Measurements from ENCODE around the gene KIAA1755. TPM values are rescaled to one million over a fixed set of nuclear protein-coding genes. Genes with fewer than 3 reads are reported as not detected.

Gene KIAA1755
- total RNA-seq, 1 donor from 2014 or later, result 6.0 TPM

DNA sequence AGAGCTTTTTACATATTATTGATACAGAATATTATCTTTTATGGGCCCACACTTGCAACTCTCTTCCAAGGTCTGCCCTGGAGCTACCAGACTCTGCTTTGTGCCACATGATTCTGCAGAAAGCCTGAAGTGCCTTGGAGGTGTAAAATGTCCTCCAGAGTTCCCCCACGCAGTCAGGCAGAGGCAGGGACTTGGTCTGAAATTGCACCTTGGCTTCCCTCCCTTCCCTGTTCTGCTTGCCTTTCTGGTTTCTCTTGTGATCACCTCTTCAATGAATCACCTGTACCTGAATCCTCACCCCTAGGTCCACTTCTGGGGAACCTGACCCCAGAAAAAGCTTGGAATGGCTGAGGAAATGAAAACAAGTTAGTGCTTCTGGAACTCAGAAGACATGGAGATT is 52.4 kb downstream of the KIAA1755 start:
- DNase-seq (ENCODE audit: extremely low read depth, low read depth, low spot score), result no peak

DNA sequence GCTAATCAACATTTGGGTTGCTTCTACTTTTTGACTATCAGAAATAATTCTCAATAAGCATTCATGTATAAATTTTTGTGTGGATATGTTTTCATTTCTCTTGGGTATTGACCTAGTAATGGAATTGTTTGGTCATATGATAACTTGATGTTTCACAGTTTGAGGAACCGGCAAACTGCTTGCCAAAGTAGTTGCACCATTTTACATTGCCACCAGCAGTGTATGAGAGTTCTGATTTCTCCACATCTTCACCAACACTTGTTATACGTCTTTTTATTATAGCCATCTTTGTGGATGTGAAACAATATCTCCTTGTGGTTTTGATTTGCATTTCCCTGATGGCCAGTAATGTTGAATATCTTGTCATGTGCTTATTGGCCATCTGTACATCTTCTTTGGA is 52.9 kb downstream of the KIAA1755 start:
- DNase-seq (ENCODE audit: extremely low read depth, low read depth, low spot score), result no peak

DNA sequence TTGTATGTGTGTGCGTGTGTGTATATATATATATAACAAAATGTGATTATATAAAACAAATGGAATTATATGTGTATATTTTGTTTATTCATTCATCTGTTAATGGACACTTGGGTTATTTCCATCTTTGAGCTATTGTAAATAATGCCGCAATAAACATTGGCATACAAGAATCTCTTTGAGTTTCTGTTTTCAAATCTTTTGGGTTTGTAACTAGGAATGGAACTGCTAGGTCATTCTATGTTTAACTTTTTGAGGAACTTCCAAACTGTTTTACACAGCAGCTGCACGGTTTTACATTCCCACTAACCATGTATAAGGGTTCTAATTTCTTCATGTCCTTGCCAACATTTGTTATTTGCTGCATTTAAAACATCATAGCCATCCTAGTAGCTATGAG is 55.5 kb downstream of the KIAA1755 start:
- no peak for DNase-seq (ENCODE audit: extremely low read depth, low read depth, low spot score)

DNA sequence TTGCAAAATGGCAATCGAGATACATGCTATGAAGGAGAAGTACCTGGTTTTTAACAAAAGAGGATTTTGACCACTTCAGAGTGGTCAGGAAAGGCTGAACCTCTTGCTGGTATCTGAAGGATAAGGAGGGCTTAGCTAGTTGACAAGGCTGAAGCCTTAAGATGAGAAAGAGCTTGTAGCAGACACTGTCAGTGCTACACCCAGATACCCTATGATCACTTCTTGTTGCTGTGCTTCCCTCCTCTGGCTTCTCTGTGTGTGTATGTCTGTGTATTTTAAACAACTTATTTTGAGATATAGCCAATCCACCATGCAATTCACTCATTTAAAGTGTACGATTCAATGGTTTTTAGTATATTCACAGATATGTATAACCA is 56.6 kb downstream of the KIAA1755 start:
- DNase-seq (ENCODE audit: extremely low read depth, low read depth, low spot score), result no peak

DNA sequence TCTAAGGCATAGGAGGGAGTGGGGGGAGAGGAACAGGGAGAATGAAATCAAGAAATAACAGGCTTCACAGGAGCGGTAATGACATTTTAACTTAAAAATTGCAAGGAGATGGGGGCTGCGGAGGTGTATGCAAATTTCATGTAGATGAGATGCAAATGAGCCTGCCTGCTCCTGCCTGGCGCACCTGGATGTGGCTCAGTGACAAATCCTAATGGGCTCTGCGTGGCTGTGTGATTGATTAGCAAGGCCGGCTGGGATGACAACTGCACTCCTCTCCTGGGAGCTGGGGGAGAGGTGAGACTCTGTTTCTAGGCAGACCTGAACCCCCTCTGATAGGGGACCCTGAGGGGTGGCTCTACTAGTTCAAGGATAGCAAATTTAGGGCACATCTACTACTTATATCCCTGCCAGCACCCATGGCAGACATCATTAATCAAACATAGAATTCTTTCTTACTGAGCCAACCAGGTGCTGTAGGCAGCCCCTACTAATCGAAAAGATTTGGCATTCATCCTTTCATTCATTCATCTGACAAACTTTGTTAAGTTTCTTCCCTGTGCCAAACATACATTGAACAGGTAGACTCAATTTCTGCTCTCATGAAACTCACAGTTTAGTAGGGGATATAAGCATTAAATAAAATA is 57.1 kb downstream of the KIAA1755 start:
- no peak for DNase-seq (ENCODE audit: extremely low read depth, low read depth, low spot score)

DNA sequence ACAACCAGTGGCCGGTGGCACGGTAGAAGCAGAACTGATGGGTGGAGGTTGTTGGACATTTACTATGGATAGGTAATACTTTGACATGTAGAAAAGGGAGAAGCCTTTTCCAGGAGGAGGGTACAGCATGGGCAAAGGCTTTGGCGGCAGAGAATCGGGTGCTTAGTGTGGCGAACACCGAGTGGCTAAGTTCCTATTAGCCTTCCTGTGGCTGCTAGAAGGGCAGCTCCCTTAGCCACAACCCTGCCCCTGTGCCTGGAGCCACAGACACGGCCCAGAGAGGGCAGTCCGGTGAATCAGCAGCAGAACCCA is 57.6 kb downstream of the KIAA1755 start:
- no peak for DNase-seq (ENCODE audit: extremely low read depth, low read depth, low spot score)

DNA sequence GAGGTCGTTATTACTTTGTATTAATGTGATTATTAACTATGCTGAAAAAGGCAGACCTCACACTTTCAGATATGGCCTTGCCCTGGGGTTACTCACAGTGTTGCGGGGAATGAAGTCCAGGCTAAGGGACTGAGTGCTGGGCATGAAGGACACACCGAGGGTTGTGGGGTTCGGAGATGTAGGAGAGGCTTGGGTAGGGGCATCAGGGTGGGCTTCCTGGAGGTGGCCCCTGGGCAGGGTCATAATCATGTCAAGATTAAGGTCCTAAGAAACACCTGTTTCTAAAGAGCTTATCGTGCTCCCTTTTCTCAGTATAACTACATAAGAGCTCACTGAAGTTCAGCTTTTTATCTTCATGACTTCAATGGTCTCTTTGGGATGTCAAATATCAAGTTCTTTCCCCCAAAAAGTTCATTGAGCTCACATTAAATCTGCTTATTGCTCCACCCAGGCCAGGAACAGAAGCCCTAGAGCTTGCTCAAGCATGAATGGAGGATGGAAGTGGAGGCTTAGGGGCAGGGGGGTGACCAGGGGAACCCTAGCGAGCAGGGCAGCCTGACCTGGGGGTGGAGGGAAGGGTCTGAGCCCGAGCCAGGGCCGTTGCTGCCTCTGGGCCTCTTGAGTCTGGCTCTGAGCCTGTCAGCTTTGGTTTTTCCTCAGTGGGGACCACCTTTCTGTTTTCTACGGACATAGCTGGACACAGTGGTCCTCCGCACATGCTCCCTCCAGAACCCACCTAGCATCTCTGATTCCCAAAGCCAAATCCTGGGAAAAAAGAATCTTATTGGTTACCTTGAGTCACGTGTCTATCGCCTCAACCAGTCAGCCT is 58.2 kb downstream of the KIAA1755 start:
- no peak for DNase-seq (ENCODE audit: extremely low read depth, low read depth, low spot score)

DNA sequence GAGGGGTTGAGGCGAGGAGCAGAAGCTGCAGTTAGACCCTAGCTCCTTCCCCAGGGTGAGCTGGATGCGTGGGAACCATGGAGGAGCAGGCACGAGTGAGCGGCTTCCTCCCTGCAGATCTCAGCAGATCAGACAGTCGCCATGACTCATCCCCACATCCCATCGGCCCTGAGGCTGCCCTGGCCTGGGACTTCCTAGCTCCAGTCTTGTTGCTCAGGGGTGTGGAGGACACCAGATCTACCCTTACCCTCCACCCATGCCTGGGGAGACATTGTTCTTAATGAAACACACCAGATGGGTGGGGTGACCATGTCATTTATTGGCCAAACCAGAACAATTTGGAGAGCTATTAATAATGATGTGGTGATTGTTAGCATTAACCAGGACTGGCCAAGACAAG is 59.2 kb downstream of the KIAA1755 start:
- DNase-seq (ENCODE audit: extremely low read depth, low read depth, low spot score), result no peak

DNA sequence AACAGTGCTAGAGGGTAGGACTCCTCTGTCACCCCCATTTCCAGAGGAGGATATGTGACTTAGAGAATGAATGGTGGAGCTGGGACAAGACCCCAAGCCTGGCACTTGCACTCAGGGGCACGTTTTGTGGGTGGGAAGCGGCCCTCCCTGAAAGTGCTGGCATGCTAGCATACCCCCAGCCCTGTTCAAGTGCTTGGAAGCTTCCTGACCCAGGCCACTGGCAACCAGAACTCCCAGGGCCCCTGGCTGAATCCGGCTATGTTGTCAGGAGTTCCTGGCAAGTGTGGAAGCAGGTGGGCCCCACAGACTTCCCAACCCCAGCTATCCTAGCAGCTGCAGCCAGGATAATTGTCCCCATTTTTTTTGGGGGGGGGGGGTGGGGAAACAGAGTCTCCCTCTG is 59.9 kb downstream of the KIAA1755 start:
- no peak for DNase-seq (ENCODE audit: extremely low read depth, low read depth, low spot score)

DNA sequence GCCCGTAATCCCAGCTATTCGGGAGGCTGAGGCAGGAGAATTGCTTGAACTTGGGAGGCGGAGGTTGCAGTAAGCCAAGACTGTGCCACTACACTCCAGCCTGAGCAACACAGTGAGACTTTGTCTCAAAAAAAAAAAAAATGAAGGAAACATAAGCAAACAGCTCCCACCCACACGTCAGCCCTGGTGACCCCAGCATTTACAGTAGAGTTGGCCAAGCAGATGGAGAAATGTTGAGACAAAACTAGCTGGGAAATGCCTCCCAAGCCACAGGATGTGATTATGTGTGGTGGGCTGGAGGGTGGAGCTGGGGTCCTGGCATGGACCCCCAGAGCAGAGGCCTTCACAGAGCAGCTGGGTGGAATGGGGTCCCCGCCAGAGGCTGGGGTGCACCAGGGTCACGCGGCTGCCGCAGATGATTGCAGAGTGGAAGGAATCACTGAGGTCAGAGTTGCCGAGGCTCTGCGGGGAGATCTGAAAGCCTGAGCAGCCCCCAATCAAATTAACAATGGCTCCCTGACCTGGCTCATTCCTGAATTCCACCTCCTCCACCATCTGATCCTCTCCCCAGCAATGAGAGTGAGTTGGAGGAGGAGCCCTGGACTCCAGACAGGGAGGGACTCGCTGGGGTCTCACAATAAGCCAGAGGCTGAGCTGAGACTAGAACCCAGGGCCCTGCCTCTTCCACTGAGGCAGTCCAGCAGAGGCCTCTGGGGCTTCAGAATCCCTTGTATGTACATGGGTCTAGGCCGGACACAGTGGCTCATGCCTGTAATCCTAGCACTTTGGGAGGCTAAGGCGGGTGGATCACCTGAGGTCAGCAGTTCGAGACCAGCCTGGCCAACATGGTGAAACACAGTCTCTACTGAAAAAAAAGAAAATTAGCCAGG is 60.8 kb downstream of the KIAA1755 start:
- no peak for DNase-seq (ENCODE audit: extremely low read depth, low read depth, low spot score)

DNA sequence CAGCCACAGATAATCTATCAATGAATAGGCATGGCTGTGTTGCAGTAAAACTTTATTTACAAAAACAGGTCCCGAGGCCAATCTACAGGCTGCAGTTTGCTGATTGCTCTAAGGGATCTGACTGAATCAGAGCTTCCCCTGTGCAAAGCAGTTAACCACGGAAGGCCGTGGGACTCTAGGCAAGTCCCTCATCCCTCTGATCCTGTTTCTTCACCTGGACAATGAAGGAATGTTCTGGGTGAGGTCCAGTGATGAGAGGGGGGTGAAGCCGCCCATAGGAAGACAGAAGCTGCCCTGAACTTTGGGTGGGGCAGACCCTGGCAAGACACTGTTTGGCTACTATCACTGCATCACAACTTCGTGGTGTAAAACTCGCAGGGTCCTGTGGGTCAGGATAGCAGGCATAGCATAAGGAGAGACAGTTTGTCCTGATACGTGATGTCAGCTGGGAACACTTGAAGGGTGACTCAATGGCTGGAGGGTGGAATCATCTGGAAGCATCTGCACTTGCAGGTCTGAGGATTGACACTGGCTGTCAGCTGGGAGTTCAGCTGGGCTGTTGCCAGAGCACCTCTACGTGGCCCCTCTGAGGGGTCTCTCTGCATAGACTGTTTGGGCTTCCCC is 62.2 kb downstream of the KIAA1755 start:
- no peak for DNase-seq (ENCODE audit: extremely low read depth, low read depth, low spot score)

DNA sequence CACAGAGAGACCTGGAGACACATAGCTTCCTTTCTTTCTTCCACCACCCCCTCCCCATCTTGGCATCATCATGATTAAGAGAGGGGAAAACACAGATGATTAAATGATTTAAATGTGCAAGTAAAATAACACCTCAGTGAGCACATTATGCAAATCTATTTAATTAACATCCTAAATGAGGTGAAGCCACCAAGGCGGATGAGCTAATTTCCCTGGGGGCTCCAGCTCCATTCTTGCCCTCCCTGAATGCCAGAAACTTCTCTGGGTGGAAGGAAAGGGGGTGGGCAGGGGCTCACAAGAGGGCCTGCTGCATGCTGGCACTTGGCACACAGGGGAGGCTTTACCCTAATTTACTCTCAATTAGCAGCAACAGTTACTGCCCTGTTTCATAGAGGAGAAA is 62.9 kb downstream of the KIAA1755 start:
- DNase-seq (ENCODE audit: extremely low read depth, low read depth, low spot score), result no peak

DNA sequence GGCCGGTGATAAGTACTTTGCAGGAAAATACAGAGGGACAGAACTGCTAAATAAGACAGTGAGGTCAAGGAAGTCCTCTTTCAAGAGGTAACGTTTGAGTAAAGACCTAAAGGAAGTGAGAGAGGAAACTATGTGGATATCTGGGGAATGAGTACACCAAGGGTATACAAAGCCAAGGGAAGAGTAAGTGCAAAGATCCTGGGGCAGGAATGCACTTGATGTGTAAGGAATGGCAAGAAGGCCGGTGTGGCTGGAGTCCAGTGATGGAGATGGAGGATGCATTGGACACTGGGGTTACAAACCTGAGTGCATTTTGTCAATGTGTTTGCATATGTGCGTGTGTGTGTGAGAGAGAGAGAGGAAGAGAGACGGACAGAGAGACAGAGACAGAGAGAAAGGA is 63.3 kb downstream of the KIAA1755 start:
- DNase-seq (ENCODE audit: extremely low read depth, low read depth, low spot score), result no peak

DNA sequence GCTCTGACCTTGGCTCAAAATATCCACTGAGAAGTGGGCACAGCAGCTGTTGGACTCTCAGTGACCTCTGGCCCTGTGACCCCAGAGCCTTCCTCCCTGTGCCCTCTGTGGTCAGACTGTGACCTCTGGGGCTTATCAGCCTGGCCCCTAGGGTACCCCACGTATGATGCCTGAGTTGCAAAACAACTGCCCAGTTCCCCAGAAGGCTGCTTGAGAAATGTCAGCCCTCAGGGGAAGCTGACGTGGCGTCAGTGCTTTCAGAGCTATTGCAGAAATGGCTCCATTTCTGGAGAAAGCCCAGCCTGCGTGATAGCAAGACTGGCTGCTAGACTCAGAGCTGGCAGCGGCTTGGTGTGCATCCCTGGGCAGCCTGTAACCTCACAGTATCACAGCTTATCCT is 63.9 kb downstream of the KIAA1755 start:
- no peak for DNase-seq (ENCODE audit: extremely low read depth, low read depth, low spot score)

DNA sequence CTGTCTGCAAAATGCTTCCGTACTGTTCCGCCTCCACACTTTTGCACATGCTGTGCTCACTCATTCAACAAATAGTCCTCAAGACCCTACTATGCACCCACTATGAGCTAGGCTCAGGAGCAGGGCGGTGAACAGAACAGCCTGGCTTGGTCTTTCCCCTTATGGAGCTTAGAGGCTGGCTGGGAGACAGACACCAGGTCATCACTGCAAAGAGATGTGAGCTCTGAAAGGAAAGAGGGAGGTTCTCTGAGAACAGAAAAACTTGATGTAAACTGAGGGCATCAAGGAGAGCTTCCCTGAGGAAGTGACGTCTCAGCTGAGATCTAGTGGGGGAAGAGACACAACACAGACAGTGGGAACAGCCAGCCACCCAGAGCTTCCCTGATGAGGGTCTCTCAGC is 64.5 kb downstream of the KIAA1755 start:
- DNase-seq (ENCODE audit: extremely low read depth, low read depth, low spot score), result no peak

DNA sequence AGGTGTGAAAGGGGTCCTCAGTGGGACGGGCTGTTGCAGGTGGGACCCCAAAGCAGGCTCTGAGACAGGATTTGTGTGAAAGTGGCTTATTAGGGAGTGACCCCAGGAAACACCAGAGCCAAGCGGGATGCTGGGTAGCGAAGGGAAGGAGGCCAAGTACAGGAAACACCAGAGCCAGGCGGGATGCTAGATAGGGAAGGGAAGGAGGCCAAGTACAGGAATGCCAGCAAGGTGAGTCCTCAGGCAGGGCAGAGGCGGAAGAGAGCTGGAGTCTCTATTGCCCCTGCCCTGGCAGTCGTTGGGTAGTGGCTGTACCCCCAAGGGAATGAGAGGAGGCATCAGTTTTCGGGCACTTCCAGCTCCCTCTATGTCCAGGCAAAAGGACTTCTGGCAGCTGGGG is 65.0 kb downstream of the KIAA1755 start:
- DNase-seq (ENCODE audit: extremely low read depth, low read depth, low spot score), result no peak

DNA sequence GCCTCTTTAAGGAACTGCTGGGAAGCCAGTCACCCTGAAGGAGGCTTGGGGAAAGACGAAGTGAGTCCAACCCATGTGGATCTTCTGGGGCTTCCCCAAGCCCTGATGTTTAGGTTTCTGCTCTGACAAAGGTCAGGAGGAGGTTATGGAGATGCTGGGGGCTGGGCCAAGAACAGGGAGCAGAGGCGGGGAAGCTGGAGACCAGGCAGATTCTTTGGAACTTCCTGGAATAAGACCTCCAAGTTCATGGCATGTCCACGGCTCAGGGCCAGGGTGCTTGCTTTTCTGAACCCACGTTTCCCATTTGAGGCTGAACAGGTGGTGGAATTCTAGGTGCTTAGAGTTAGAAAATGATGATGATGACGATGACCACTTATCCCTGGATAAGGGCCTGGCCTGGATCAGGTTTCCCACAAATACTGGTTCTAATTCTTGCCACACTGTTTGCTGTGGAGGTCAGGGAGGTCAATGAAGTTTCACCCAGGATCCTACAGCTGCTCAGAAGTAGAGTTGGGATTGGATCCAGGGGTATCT is 65.5 kb downstream of the KIAA1755 start:
- DNase-seq (ENCODE audit: extremely low read depth, low read depth, low spot score), result no peak

DNA sequence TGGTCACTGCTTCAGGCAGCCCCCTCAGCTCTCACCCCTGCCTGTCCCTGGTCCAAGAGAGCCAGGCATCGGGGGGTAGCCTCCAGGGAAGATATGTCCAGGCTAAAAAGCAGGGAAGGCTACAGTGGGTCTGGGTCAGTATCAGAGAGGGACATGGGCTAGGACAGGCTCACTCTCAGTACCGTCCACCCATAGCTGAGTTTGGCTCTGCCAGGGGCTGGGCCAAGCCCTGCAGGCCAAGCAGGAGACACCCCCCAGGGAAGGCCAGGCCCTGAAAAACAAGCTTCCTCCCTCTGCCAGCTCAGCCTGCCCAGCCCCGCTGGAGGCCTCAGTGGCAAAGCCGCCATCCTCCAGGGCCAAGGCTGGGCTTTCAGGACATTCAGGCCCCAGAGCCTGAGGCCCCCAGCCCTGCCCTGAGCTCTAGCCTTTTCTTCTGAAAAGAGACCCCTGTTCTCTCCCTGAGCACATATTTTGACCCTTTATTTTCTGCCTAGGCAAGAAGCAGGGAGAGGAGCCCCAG is 66.9 kb downstream of the KIAA1755 start:
- no peak for DNase-seq (ENCODE audit: extremely low read depth, low read depth, low spot score)

DNA sequence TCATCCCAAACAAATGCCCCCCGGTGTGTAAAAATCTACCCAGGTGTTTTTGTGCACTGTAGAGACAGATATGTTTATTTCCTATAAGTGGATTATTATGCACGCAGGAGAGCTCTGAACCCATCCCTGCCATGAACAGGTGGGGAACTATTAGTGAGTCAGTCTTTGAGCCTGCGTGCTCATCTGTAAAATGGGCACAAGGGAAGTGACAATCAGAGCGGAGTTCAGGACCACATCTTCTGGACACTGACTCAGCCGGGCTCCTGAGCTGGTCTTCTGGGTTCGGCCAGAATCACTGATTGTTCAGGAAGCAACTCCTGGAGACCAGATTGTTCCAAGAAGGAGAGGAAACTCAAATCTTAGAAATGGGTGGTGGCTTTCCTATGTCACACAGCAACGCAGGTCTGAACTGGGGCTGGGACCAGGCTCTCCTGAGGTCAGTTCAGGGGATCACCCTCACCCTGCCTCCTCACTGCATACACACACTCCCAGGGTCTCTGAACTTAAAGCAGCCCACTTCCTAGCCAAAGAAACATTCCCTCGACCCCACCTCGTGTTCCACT is 68.1 kb downstream of the KIAA1755 start:
- DNase-seq (ENCODE audit: extremely low read depth, low read depth, low spot score), result no peak

DNA sequence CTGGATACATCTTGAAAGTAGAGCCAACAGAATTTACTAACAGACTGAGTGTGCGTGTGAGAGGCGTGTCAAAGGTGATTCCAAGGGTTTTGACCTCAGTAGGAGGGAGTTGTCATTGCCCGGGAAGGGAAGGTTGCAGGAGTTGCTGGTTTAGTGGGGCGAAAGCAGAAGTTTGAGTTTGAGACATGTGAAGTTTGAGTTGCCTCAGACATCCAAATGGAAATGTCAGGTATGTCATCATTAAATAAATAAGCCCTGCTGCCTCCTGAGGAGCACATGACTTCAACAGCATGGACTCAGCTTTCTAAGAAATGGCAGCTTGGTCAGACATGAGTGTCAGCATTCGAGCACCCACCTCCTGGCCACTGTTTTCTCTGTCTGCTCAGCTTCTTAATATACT is 68.9 kb downstream of the KIAA1755 start:
- DNase-seq (ENCODE audit: extremely low read depth, low read depth, low spot score), result no peak
